HepG2 (cell line): ENCODE measurements around the gene VPS54. TPM values are rescaled to one million over a fixed set of nuclear protein-coding genes. Genes with fewer than 3 reads are reported as not detected.

Experiments
- ARID3A ChIP-seq: IDR thresholded peaks from 2 replicates; pipeline ENCODE4 v1.6.1; 2012; ENCODE audit warnings: low read depth, low read length, improper control_type of control experiment
- ATAD3A ChIP-seq: sonication (generic); formaldehyde crosslinking; IDR thresholded peaks from 2 replicates; pipeline ENCODE4 v1.4.0; 2020; ENCODE audit warnings: missing genetic modification reagents
- EP300 ChIP-seq, 3 experiments: sonication (generic) in 1 of 3; formaldehyde crosslinking in 1 of 3; IDR thresholded peaks; 2 replicates each; pipeline versions ENCODE4 v1.5.1 to v1.6.1; 2011 to 2020; ENCODE audit warnings: low read depth in 2 of 3, low read length in 2 of 3, borderline replicate concordance in 1 of 3, improper control_type of control experiment in 1 of 3, mild to moderate bottlenecking in 1 of 3, missing genetic modification reagents in 1 of 3, moderate library complexity in 1 of 3
- FOXA1 ChIP-seq, 2 experiments: fragments of 450-650 bp in 1 of 2; sonication (generic) in 1 of 2; formaldehyde crosslinking in 1 of 2; IDR thresholded peaks; 2 replicates each; pipeline versions ENCODE4 v1.4.0 to v1.6.1; 2016 to 2020; ENCODE audit warnings: missing genetic modification reagents in 1 of 2
- FOXJ3 ChIP-seq: sonication (generic); formaldehyde crosslinking; IDR thresholded peaks from 2 replicates; pipeline ENCODE4 v1.4.0; 2020; ENCODE audit warnings: missing genetic modification reagents, mild to moderate bottlenecking, borderline replicate concordance
- GABPB1 ChIP-seq: IDR thresholded peaks from 2 replicates; pipeline ENCODE4 v1.6.1; 2016; ENCODE audit warnings: mild to moderate bottlenecking, missing genetic modification reagents, moderate library complexity, missing compliant biosample characterization
- HIC2 ChIP-seq: sonication (generic); formaldehyde crosslinking; IDR thresholded peaks from 2 replicates; pipeline ENCODE4 v1.9.0; 2022; ENCODE audit warnings: low read depth, missing genetic modification reagents
- MAZ ChIP-seq, 2 experiments: sonication (generic) in 1 of 2; formaldehyde crosslinking in 1 of 2; IDR thresholded peaks; 2 replicates each; pipeline versions ENCODE4 v1.5.0 to v1.6.1; 2012 to 2020; ENCODE audit warnings: low read depth in 2 of 2, mild to moderate bottlenecking in 2 of 2, borderline replicate concordance in 1 of 2, improper control_type of control experiment in 1 of 2, low read length in 1 of 2, missing genetic modification reagents in 1 of 2, moderate library complexity in 1 of 2
- NRL ChIP-seq: sonication (generic); formaldehyde crosslinking; IDR thresholded peaks from 2 replicates; pipeline ENCODE4 v1.5.0; 2020; ENCODE audit warnings: missing genetic modification reagents, mild to moderate bottlenecking, moderate library complexity, borderline replicate concordance
- POLR2AphosphoS5 ChIP-seq: IDR thresholded peaks from 2 replicates; pipeline ENCODE4 v1.6.1; 2012; ENCODE audit warnings: low read depth, low read length
- RBM22 ChIP-seq: fragments of 200-400 bp; formaldehyde crosslinking; optimal IDR thresholded peaks from 2 replicates; pipeline ENCODE3; 2017; ENCODE audit warnings: mild to moderate bottlenecking, low read length, moderate library complexity
- REL ChIP-seq: sonication (generic); formaldehyde crosslinking; conservative IDR thresholded peaks from 2 replicates; pipeline ENCODE4 v1.8.0; 2022; ENCODE audit warnings: mild to moderate bottlenecking, missing genetic modification reagents, moderate library complexity
- REXO4 ChIP-seq: sonication (generic); formaldehyde crosslinking; IDR thresholded peaks from 2 replicates; pipeline ENCODE4 v1.8.0; 2022; ENCODE audit warnings: missing genetic modification reagents, mild to moderate bottlenecking, borderline replicate concordance
- ZBTB14 ChIP-seq: sonication (generic); formaldehyde crosslinking; IDR thresholded peaks from 2 replicates; pipeline ENCODE4 v1.4.0; 2020; ENCODE audit warnings: missing genetic modification reagents
- ZFP90 ChIP-seq: sonication (generic); formaldehyde crosslinking; IDR thresholded peaks from 2 replicates; pipeline ENCODE4 v1.8.0; 2022; ENCODE audit warnings: missing genetic modification reagents, mild to moderate bottlenecking, inconsistent platforms, borderline replicate concordance
- ZNF253 ChIP-seq: sonication (generic); formaldehyde crosslinking; IDR thresholded peaks from 2 replicates; pipeline ENCODE4 v1.8.0; 2022; ENCODE audit warnings: mild to moderate bottlenecking, missing genetic modification reagents, borderline replicate concordance
- ZNF503 ChIP-seq: sonication (generic); formaldehyde crosslinking; IDR thresholded peaks from 2 replicates; pipeline ENCODE4 v1.4.0; 2020; ENCODE audit warnings: missing genetic modification reagents
- ZXDC ChIP-seq: sonication (generic); formaldehyde crosslinking; IDR thresholded peaks from 2 replicates; pipeline ENCODE4 v1.5.0; 2020; ENCODE audit warnings: mild to moderate bottlenecking, missing genetic modification reagents
- polyA plus RNA-seq, 8 experiments: library from polyadenylated mRNA; depleted of rRNA in 3 of 8; stranded (reverse) in 7 of 8; unstranded in 1 of 8; fragments of >200 nt; fragmentation: Illumina TruSeq in 4 of 8; extraction: Trizol in 4 of 8; gene quantifications; 2 replicates each; pipeline versions ENCODE4 v1.2.1 to v1.2.3, GENCODE V29; 2011 to 2016; ENCODE audit warnings: low read depth in 4 of 8, missing spikeins in 1 of 8, mixed read lengths in 1 of 8; ENCODE audit not compliant: insufficient read depth in 1 of 8
- total RNA-seq, 5 experiments: library from RNA; depleted of rRNA; stranded (reverse); fragments of >200 nt; fragmentation: Illumina TruSeq; extraction: Trizol; gene quantifications; 2 replicates each; pipeline ENCODE4 v1.2.3, GENCODE V29; 2016; ENCODE audit warnings: low read depth in 1 of 5

The VPS54 gene
- total and polyA plus RNA-seq, 2 of the 13 experiments (the other 11 are each of a cell fraction or from before 2014, with no cell fraction given), result 64.7 to 77.5 TPM

GRCh38 chr2:63981702-63982103, 37.5 kb downstream of the VPS54 start (continued):
- no peak for TF ChIP-seq ZXDC (CRISPR knock-in tag)
- no peak for TF ChIP-seq REL (CRISPR knock-in tag)
- TF ChIP-seq EP300 (IDR thresholded peaks at IDR 0.05; ENCODE audit: low read depth in 2 of 2, low read length in 2 of 2), result peak in 1 of 2 experiments; percentile 89; a peak in 2 of 4 replicates
- no peak for TF ChIP-seq EP300 (CRISPR knock-in tag; IDR thresholded peaks at IDR 0.05; ENCODE audit: borderline replicate concordance)
- peak; percentile 98 for TF ChIP-seq ARID3A
- TF ChIP-seq RBM22, result no peak
- TF ChIP-seq ZNF503 (CRISPR knock-in tag), result 0 out of 2 replicates have a peak, but pooled peaks have one; percentile 50
- no peak for TF ChIP-seq NRL
- no peak for TF ChIP-seq GABPB1 (CRISPR knock-in tag)
- TF ChIP-seq REXO4 (CRISPR knock-in tag), result no peak
- TF ChIP-seq FOXJ3 (CRISPR knock-in tag), result peak; percentile 82; the same call in 1 of the 2 replicates
- TF ChIP-seq ZFP90 (CRISPR knock-in tag), result no peak
- no peak for TF ChIP-seq ZNF253
- no peak for TF ChIP-seq MAZ (IDR thresholded peaks at IDR 0.05; ENCODE audit: borderline replicate concordance, low read depth, low read length)
- no peak for TF ChIP-seq MAZ (CRISPR knock-in tag; IDR thresholded peaks at IDR 0.05; ENCODE audit: low read depth)
- TF ChIP-seq FOXA1 (IDR thresholded peaks at IDR 0.05), result peak; percentile 96
- peak; percentile 83 for TF ChIP-seq FOXA1 (CRISPR knock-in tag; IDR thresholded peaks at IDR 0.05)
- no peak for TF ChIP-seq ATAD3A (CRISPR knock-in tag)
- TF ChIP-seq HIC2, result no peak
- no peak for TF ChIP-seq ZBTB14 (CRISPR knock-in tag)
- no peak for TF ChIP-seq POLR2AphosphoS5
